22Rv1 (cell line): ENCODE measurements around the gene ZNF888.

Experiments used
- CTCF ChIP-seq: fragments of 450-650 bp; IDR thresholded peaks from 2 replicates; pipeline ENCODE4 v1.5.1; 2017; ENCODE audit warnings: mild to moderate bottlenecking
- ZFX ChIP-seq: fragments of 450-650 bp; IDR thresholded peaks from 2 replicates; pipeline ENCODE4 v1.6.1; 2017; ENCODE audit warnings: antibody characterized with exemption, borderline replicate concordance

DNA sequence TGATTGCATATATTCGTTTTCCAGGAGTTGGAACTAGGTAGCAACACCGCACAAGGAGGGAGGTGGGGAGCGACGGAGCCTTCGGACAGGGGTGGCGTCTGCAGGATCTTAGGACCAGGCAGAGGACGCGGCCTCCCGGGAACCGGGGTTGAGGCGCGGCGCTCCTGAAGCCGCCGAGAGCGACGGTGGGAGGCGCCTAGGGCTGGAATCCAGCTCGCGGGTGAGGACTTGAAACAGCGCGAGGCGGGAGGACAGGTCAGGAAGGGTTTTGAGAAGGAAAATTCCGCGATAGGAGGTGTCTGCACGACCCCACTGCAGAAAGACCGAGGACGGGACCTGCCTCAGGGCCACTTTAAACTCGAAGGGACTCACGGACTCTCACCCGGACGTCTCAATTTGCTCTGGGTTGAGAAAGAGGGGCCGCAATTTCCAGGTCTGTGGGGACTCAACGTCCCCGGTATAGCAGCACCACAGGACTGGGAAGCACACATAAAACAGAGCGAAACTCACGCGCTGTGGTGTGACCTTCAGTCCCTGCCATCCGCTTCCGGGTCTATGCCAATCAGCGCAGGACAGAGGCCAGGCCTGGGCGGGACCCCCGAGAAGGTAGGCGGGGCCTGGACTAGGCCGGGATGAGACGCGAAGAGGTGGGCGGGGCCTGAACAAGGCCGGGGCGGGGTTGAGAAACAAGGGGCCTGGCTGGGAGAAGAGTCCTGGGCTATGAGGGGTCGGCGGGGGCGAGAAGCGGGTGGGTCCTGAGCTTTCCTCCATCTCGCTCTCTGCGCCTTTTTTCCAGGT is 25.9 kb downstream of the ZNF888 start, which contains the start of gene ZNF320:
- no peak for TF ChIP-seq CTCF
- TF ChIP-seq ZFX: no peak
